Upper lobe of left lung (tissue), 4 donors: ENCODE data around the gene DNAAF3.

Experiments
- CTCF ChIP-seq, 6 experiments: fragments of 450-650 bp in 4 of 6; fragments of 200-600 bp in 2 of 6; sonication (generic) in 2 of 6; IDR thresholded peaks; one replicate each; pipeline ENCODE4 v1.5.1; 2016 to 2019; ENCODE audit warnings: antibody characterized with exemption in 6 of 6
- EP300 ChIP-seq, 4 donors: sonication (generic); formaldehyde crosslinking; IDR thresholded peaks; one replicate each; pipeline ENCODE4 v1.5.1; 2017; ENCODE audit warnings: antibody characterized with exemption in 4 of 4, control low read depth in 2 of 4
- POLR2A ChIP-seq, 4 donors: fragments of 450-650 bp; IDR thresholded peaks; one replicate each; pipeline ENCODE4 v1.5.1; 2016 to 2017; ENCODE audit warnings: antibody characterized with exemption in 4 of 4, mild to moderate bottlenecking in 2 of 4

DNA sequence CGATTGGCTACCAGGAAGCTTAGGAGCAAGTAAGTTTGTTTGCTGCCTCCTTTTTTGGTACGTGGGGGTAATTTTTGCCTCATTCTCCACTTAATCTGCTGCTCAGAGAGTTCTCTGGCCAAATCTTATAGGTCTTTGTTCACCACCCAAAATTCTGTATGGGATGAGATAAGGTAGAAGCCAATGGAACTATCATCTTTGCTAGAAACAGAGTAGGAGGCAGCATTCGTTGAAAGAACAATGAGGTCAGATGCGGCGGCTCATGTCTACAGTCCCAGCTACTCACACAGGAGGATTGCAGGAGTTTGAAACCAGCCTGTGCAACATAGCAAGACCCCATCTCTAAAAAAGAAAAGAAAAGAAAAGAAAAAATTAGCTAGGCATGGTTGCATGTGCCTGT lies 5.0 kb upstream of the DNAAF3 start:
- TF ChIP-seq CTCF (IDR thresholded peaks at IDR 0.05): no peak
- no peak for TF ChIP-seq POLR2A (IDR thresholded peaks at IDR 0.05)
- TF ChIP-seq EP300 (IDR thresholded peaks at IDR 0.05): no peak
